HG03520 (cell line): Measurements from ENCODE around the gene NAB2.

Source experiments
- ATAC-seq: cut with Tn5 transposase; IDR thresholded peaks from one replicate; pipeline ENCODE4 v1.9.1; 2021; ENCODE audit warnings: mild to moderate bottlenecking, moderate library complexity; ENCODE audit not compliant: unreplicated experiment

The NAB2 gene

GRCh38 chr12:57131896-57132744 lies 43.2 kb downstream of the NAB2 start:
- ATAC-seq: no peak

GRCh38 chr12:57133013-57133569 lies 44.2 kb downstream of the NAB2 start:
- ATAC-seq: no peak

GRCh38 chr12:57133916-57134315 lies 45.0 kb downstream of the NAB2 start:
- no peak for ATAC-seq

- no peak for ATAC-seq
Measured at GRCh38 chr12:57134949-57135348, 46.0 kb downstream of the NAB2 start.

GRCh38 chr12:57135527-57136326 lies 46.8 kb downstream of the NAB2 start:
- ATAC-seq: no peak

GRCh38 chr12:57138526-57139272 lies 49.8 kb downstream of the NAB2 start:
- no peak for ATAC-seq

GRCh38 chr12:57139796-57140649 lies 51.1 kb downstream of the NAB2 start:
- no peak for ATAC-seq

- ATAC-seq: no peak
Measured at GRCh38 chr12:57141249-57141648, 52.3 kb downstream of the NAB2 start.

- ATAC-seq: no peak
Measured at GRCh38 chr12:57142121-57142520, 53.2 kb downstream of the NAB2 start.

GRCh38 chr12:57142727-57143126 lies 53.8 kb downstream of the NAB2 start:
- no peak for ATAC-seq

GRCh38 chr12:57143454-57143853 lies 54.5 kb downstream of the NAB2 start:
- no peak for ATAC-seq
